GM10266 (cell line): ENCODE data around the gene EFNB3.

Source experiments
- DNase-seq: peaks from one replicate; pipeline ENCODE4 v3.0.0; 2012; ENCODE audit errors: extremely low spot score
- TF ChIP-seq, protein P1 (sequence below): IDR thresholded peaks from 2 replicates; pipeline ENCODE4 v1.5.1; 2012; ENCODE audit warnings: mild to moderate bottlenecking, low read depth; ENCODE audit not compliant: control insufficient read depth, insufficient read depth; ENCODE audit errors: missing control alignments

EFNB3 gene

DNA sequence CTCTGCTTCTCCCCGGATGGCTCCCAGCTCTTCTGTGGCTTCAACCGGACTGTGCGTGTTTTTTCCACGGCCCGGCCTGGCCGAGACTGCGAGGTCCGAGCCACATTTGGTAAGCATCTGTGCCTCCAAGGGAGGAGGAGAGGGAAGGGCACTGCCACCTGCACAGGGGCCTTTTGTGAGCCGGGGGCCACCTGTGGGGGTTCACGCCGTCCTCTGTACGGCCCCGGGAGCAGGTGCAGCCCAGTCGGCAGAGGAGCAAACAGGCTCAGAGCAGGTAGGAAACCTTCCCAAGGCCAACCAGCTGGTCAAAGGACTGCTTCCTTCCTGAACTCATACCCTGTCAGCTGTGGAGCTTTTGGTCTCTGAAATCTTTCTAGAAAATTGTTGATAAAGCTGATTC is 3.3 kb upstream of the EFNB3 start:
- TF ChIP-seq, protein P1, sequence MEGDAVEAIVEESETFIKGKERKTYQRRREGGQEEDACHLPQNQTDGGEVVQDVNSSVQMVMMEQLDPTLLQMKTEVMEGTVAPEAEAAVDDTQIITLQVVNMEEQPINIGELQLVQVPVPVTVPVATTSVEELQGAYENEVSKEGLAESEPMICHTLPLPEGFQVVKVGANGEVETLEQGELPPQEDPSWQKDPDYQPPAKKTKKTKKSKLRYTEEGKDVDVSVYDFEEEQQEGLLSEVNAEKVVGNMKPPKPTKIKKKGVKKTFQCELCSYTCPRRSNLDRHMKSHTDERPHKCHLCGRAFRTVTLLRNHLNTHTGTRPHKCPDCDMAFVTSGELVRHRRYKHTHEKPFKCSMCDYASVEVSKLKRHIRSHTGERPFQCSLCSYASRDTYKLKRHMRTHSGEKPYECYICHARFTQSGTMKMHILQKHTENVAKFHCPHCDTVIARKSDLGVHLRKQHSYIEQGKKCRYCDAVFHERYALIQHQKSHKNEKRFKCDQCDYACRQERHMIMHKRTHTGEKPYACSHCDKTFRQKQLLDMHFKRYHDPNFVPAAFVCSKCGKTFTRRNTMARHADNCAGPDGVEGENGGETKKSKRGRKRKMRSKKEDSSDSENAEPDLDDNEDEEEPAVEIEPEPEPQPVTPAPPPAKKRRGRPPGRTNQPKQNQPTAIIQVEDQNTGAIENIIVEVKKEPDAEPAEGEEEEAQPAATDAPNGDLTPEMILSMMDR, result no peak
- no peak for DNase-seq

- DNase-seq, result no peak
- TF ChIP-seq, protein P1, result no peak
Observed at GRCh38 chr17:7702776-7703175, 2.2 kb upstream of the EFNB3 start.

DNA sequence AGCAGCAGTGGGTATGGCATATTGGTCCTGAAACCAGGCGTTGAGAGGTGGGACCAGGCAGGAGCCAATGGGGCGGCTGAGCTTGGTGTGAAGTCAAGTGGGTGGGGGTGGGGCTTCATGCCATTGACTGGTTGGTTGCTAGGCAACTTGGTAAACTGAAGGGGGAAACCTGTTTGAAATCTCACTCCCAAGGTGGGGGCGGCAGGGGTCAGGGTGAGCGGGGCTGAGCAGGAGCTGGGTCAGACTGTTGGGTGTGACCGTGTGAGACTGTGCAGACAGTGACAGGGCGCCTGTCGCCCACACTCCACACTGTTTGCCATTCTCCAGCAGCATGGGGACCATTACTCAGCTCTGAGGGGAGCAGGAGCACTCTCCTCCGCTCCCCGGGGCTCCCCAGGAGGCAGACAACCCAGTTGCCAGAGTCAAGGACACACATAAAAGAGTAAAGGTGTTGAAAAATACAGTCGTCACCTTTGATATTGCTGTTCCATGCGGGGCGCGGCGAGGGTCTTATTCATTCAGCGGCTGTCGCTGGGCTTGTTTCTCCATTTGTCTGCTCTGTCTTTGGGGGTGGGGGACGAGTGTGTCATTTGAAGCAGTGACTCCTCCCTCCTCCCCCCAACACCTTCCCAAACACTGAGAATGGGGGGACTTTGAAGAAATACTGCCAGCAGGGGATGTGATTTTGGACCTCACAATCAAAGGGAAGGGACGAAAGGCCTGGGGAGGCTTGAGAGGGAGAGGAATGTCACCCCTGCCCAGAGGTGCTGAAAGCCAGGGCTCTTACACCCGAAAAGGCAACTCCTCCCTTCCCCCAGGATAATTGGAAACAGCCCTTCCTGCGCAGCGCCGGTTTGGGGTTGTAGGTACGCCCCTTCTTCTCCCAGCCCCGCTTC is 1.2 kb upstream of the EFNB3 start:
- no peak for DNase-seq
- TF ChIP-seq, protein P1, result no peak

- no peak for DNase-seq
- TF ChIP-seq, protein P1, result no peak
Observed at GRCh38 chr17:7705269-7706255, 560 bp downstream of the EFNB3 start.

DNA sequence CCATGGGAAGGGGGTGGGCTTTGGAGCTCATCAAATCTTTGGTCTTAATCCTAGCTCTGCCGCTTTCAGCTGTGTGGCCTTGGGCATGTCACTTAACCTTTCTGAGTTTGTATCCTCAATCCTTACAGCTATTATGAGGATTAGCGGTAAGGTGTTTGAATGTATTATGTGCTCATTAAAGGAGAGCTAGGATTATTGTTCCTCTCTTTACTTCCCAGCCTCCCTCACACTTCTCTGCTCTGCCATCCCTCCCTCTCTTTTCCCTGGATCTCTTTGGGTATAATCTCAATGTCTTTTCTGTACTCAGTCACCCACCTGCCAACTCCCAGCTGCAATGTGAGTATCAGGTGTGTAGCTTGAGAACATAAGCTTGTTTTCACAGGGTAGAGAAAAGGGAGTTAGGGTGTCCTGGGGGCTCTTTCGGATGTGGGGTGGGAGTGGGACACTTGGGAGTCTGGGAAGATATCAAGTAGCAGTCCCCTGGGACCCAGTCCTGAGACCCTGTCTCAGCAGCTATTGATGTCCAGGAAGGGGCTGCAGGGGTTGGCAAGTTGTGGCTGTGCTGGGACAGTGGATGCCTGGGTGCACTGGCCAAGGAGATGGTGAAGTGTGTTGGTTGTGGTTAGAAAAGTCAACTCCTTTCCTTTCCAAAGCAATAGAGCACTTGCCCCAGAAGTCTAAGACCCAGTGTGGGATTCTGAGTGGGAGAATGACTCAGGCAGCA is 1.8 kb downstream of the EFNB3 start:
- peak; percentile 23 for DNase-seq
- TF ChIP-seq, protein P1, result no peak

- TF ChIP-seq, protein P1, result no peak
- DNase-seq, result no peak
Observed at GRCh38 chr17:7707446-7707845, 2.4 kb downstream of the EFNB3 start.
